GM18508 (cell line): ENCODE results near the gene KMT2D.
"Not testable (repeated sequence)": the region's sequence is repeated elsewhere in the genome, so short reads cannot be mapped to it uniquely, and the experiment has no call there.

ENCODE experiments used
- ATAC-seq: cut with Tn5 transposase; IDR thresholded peaks from one replicate; pipeline ENCODE4 v1.9.1; 2021; ENCODE audit warnings: moderate number of reproducible peaks; ENCODE audit not compliant: insufficient read depth, unreplicated experiment

The KMT2D gene

DNA sequence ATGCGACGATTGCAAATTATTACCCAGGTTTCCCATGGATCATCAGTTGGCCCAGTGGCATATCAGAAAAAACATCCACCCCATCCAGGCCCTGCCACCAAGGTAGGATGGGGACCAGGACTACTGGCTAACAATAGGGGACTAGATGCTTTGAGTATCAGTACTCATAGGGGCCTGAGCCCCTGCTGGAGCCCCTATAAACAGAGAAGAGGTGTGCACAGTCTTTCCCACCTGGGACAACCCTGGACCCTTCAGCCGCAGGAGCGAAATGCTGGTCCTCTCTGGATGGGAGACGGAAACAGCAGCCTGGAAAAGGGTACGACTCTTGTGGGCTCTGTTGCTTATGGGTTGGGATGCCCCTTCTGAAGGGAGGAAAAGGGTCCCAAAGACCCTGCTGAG lies 28.3 kb upstream of the KMT2D start:
- ATAC-seq = no peak

DNA sequence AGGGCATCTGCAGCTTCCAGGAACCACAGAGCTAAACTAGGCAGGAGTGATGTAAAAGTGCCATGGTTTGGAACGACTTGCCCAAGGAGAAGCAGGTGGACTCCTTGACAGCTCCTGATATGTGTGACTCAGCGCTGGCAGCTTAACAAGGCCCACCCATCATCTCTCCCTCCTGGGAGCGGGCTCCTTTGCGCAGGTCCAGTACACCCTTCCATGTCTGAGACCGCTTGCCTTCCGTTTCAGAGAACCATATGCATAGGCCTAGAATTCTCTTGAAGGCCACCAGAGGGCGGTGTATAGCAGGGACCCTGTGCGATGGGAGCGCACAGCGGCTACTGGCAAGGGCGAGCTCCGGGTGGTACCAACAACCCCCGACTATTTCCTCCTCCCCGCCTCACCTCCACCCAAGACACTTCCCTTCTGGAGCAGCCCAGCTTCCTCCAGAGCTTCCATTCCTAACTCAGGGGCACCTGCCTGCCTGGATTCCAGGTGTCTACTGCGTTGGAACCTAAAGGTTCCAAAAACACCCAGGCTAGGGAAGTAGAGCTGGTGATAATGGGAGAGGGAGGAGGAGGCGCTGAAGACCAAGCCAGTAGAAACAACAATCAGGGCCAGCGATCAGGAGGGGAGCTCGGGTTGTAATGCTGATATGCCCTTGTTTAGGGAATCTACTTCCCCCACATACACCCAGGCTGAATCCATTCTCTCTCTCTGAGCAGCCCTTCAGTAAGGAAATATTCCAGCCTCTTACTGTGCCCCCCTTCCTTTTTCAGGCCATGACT lies 27.7 kb upstream of the KMT2D start:
- no peak for ATAC-seq

DNA sequence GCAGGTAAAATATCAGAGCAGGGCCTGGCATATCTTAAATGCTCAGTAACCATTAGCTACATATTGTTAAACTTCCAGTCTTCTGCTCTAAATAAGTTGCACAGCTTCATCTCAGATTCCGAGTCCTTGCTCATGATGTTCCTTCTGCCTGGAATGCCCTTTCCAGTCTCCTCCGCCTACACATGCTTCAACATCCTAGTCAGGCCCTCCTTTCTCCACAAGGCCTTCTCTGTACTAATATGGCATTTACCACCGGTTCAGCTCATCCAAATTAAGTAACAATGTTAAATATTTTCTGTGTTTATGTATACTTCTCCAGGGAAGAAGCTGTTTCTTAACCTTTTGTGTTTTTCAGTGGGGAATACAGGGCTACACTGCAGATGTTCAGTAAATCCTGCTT lies 25.5 kb upstream of the KMT2D start:
- no peak for ATAC-seq

DNA sequence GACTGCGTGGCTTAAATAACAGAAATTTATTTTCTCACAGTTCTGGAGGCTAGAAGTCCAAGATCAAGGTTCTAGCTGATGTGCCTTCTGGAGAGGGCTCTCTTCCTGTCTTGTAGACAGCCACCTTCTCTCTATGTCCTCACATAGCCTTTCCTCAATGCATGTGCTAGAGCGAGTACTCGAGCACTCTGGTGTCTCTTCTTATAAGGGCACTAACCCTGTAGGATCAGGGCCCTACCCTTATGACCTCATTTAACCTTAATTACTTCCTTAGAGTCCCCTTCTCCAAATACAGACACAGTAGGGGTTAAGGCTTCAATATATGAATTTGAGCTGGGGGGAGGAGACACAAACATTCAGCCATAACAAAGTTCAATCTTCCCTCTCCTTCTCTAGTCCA lies 23.8 kb upstream of the KMT2D start:
- ATAC-seq = no peak

DNA sequence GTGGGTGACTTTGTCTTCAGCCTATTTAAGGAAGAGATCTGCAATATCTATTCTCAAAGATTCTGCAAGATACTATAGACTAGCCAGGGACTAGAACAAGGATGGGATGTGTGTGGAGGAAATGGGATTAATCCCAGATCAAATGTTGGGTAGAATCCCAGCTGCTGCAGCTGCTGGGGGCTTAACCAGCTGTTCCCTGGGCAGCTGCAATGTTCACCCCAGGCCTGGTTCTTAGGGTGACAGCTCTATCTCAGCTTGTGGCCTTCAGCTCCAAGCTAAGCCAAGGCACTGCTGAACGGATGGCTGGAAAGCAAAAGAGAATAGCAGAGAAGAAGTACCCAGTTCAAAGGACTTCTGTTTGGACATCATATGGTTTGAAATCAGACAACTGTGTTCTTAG lies 19.2 kb upstream of the KMT2D start:
- ATAC-seq = no peak

DNA sequence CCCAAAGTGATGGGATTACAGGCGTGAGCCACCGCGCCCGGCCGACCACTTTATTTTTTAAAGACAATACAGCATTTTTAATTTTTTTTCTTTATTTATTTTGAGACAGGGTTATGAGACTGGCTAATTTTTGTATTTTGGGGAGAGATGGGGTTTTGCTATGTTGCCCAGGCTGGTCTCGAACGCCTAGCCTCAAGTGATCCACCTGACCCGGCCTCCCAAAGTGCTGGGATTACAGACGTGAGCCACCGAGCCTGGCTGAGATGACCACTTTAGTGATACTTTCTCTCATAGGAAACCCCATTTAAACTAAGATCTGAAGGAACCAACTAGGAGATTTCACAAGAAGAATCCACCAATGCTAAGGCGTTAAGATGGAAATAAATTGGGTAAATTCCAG lies 10.4 kb upstream of the KMT2D start:
- ATAC-seq = no peak

DNA sequence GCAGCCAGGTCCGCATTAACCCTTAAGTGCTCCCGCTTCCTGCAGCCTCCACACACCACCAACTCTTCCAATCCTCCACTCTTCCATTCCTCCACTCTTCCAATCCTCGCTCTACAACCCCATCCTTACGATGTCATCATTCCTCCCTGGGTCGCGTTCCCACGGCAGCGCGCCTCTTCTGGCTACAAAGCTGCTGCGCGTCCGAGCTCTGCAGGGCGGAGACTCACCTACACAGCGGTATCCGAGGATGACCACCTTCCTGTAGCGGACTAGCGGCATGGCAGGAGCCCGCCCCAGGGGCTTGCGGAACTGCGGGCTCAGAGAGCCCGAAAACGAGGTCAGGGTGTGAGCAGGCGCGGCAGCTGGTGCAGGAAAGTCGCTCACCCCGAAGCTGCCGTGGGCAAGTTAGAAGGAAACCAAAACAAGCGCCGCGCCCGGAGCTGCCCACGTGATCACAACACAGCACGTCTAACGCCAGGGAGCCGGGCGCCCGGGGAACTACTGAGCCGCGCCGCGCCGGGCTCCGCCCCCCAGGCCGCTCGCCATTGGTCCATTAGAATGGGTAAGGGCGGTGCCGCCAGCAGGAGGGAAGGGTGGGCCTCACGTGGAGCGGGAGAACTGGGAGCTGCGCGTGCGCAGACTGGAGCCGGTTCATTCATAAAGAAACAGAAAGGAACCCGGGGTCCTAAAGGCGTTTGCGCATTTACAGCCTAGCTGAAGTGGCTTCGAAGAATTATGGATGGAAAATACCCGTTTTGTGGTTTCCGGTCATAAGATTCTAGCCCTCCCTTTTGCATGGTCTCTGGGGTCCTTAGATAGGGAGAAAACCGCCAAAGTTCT lies 9.1 kb upstream of the KMT2D start, which contains the start of gene RHEBL1:
TSS of gene RHEBL1 (minus strand) at position 473 of the 840 bp plus-strand sequence. CDS start at position 279, 194 bp downstream.
- ATAC-seq = peak; percentile 73

DNA sequence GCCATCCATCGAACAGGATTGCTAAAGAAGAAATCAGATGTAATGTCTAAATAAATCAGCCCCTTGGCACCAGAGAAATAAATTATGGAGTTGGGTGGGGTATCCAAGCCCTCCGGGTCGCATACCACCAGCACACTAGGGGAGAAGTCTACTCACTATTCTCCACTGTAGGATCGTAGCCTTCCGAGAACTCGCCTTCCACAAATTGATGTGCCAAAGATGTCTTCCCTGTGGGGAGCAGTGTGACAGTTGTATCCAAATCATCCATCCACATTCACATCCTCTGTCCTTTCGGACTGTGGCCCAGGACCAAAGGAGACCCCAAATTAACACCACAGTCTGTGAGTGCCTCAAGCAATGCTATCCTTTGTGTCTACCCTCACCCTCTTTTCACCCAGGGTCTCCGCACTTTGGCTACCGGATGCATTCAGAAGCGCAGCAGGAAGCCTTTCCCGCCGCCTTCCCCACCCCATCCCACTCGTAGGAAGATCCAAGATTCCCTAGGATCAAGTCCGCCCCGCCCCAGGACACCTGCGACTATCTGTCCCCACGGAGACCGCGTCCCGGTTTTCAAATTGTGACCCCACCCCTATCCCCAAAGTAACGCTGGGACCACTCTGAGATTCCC lies 8.4 kb upstream of the KMT2D start:
- no peak for ATAC-seq

DNA sequence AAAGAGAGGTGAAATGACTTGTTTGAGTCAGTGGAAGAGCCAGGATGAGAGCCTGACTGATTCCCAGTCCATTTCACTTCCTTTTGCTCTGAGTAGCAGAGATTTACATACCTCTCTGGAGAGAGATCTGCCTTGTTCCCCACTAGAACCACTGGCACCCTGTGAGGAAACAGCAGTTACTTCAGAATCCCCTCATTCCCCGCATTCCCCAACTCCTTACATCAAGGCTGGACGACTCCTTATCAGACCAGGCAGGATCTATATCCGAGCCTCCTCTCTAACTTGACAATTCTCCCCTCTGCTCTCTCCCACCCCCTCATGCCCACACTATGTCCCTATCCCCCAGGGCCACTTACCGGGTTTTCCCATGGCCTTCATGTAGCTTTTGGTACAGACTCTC lies 5.5 kb upstream of the KMT2D start:
- no peak for ATAC-seq

DNA sequence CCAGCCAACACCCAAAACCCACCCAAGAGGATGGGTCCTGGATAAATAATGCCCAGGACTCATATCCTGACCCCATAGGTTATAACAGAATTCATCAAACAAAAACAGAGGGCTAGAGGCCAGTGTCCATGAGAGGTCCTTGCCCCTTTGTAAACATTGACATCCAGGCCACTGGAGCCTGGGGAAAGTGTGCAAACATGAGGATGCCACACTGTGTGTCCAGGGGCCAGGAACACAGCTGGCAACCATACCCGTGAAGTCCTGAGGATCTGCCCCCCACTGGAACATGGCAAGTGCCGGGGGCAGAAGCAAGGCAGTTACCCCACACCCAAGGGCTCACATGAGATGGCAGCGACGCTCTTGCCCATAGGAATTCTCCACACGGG lies 4.2 kb upstream of the KMT2D start:
- no peak for ATAC-seq

DNA sequence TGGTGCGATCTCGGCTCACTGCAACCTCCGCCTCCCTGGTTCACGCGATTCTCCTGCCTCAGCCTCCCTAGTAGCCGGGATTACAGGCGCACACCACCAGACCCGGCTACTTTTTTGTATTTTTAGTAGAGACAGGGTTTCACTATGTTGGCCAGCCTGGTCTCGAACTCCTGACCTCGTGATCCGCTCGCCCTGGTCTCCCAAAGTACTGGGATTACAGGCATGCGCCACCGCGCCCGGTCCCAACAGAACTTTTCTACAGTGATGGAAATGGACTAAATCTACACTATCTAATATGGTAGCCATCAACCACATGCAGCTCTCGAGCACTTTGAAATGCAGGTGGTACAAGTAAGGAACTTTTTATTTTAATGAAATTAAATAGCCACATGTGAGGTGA lies 1.3 kb upstream of the KMT2D start:
- ATAC-seq = not testable (repeated sequence)

DNA sequence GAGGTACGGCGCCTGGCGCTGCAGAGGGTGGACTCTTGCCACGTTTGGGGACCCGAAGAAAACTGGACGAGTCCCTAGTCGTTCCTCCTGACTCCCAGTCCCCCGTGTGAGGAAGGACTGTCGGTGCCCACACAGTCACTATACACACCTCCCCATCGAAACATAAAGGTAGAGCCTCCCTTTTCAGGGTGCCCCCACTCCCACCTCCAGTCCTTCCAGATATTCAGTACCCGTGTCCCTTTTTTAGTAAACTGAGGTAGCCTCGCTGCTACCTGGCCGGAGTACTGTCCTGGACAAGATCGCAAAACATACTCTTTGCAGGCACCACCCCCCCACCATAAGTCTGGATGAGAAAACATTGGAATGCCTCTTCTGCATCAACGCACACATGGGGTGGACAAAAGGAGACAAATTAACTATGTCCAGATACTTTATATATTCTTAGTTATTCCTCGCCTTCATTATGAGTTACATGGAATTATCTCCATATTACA lies 610 bp upstream of the KMT2D start:
- ATAC-seq = no peak

DNA sequence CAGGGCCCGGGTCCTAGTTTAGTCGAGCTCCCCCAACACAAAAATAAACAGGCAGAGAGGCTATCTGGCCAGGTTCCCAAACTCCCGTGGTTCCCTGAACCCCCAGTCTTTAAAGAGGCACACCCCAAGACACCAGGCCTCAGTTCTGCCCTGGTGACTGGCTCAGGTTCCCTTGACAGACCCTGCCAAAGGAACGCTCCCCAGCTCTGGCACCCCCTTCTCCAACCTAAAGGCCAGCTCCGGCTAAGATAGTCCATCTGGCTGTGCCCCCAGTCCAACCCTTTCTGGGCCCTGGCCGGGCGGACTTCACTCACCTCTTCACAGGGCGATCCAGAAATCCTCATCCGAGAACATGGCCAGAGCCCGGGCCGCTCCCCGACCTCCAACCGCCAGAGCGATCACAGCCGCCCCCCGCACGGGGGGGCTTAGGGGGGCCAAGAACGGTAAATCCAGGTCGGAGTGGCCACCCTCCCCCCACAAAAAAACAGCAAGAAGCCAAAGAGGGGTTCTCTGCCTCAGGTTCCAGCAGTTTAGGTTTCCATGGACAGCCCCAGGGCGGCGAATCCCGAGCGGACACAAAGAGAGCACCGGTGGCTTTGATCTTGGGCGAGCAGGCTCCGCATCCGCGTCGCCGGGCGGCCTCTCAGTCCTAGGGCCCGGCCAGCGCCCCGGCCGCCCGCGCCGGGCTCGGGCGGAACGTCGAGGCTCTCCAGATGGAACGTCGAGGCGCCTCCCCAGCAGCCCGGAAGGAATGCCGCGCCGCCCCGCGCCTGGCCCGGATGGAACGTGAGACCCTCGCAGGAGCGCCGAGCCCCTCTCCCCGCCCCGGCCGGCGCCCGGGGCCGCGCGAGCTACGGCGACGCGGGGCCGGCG lies 1.1 kb downstream of the KMT2D start:
- no peak for ATAC-seq

DNA sequence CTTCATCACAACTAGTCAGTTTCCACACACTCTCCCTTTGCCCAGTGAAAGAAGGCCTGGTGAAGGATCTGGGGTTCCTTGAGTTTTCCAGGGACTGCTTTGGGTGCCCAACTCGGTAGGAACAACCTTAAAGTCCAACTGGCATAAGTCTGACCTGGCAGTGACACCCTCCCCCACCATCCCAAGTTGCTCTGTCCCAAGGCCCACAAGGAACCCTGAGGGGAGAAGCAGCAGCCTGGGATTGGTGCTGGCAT lies 1.6 kb downstream of the KMT2D start:
- no peak for ATAC-seq

DNA sequence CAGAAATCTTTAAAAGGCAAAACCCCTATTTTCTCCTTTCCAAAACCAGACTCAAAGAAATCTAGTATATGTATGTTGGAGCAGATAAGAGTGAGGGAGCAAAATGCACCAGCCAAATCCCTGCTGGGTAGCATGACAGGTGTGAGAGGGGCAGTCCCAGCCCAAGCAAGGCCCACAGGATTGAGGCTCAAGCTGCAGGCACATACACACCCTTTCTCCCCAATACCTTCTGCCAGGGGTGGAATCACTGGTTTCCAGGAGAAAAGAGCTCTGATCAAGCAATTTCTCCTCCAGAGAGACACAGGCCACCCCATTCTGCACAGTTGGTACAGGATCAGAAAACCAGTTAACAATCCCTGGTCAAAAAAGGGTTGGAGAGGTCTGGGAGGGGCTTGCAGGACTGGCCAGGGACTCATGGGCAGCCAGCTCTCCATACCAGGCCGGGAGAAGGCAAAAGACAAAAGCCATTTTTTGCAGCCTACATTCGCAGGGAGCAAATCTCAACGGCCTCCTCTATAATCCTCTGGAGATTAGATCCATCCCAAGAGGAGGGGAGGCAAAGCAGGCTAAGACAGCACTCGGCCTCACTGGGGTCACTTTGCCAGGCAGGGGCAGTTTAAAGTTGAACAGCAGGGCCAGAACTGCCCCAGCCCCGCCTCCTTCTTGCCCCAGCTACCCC lies 2.1 kb downstream of the KMT2D start:
- ATAC-seq = no peak

DNA sequence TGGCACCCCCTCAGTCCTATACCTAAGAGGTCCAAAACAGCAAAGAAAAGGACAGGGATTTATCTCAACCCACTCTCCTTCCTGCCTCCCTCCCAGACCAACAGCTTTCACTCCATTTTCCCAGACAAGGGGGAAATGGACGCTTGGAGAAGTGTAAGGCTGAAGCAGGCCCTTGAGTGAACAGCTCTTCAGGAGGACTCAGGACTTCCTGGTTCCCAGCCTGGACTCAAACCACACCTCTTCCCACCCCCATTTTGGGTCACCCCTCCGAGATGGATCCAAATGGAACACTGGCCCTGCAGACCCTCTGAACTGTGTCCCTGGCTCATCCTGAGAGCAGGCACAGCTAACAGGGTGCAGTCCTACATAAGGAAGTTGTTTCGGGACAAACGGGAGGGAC lies 2.7 kb downstream of the KMT2D start:
- ATAC-seq = no peak

DNA sequence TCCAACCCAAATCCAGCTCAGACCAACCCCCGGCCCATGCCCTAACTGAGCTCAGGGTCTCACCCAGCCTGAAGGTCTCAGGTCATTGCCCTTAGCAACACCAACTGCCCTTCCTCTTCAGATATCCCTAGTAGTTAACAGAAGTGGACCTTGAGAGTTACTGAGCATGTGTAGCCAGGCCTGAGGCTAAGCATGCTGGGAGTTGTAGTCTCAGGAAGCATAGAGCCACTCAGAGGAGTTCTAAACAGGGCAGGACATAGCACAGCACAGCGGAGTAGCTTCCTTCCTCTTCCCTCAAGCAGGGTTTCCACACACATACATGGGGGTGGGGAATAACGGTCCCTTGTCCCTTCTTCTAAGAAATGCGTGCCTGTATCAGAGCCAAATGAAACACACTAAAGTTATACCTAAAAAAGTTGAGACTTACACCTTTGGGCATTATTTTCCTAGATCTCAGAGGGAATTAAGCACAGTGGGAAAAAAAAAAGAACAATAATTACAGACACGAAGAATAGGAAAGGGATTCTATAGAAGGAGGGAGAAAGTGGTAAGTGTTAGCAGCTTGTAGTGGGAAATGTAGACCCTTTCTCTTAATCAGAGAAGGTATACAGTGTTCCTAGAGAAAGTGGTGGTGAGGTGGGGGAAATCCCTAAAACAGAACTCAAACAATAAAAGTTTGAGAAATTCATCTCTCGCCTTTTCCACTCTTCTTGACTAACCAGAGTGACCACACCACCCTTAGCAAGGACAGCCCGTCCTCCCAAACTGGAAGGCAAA lies 4.4 kb downstream of the KMT2D start:
- peak; percentile 51 for ATAC-seq

DNA sequence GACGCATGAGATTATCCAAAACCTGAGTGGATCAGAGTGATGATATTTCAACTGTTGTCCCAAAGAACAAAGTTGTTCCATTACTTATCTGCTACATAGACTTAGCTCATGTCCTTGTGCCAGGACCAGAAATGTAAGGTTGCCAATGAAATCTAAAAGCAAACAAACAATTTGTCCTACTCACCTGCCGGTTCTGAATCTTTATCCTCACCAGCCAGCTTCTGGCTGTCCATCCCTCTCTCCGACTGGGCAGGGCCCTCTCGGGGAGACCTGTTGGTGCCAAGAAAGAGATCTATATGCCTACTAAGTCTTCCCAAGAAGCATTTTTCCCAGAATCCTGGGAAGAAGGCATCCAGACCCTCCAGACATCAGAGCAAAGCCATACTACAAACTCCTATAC lies 5.5 kb downstream of the KMT2D start:
- ATAC-seq = no peak

DNA sequence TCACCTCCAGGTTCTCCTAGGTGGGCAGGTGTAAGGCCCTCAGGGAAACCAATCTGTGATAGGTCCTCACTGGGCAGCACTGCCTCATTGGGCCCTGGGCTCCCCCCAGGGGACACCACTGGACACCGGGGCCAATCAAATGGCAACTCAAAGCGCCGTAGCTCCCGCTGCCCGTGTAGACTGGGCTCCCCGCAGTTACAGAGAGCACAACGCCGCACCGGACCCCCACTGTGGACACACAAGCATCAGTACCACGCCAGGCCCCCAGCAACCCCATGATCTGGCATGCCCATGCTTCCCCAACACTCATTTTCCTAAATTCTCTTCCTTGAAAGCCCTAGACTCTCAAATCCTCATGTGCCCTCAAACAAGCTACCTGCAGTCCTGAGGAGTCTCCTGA lies 6.1 kb downstream of the KMT2D start:
- no peak for ATAC-seq
